SK-N-SH (cell line): ENCODE data around the gene LRRC46. TPM values are rescaled to one million over a fixed set of nuclear protein-coding genes. Genes with fewer than 3 reads are reported as not detected.

ENCODE experiments used
- CTCF ChIA-PET: fragments of 300-600, 350-600 bp; formaldehyde crosslinking; extraction: SDS; loops from one replicate; lab custom pipeline; 2021; lab: Yijun Ruan, JAX
- POLR2A ChIA-PET: fragments of 350-600 bp; sonication (Branson Sonifier 250); formaldehyde crosslinking; extraction: SDS; loops from one replicate; lab custom pipeline; 2020; ENCODE audit warnings: antibody characterized with exemption, inconsistent platforms; lab: Yijun Ruan, JAX
- DNase-seq: peaks from one replicate; pipeline ENCODE4 v3.0.0; 2012
- H2AFZ ChIP-seq: fragments of 200-600 bp; sonication (generic); 2 replicates; pipeline ENCODE4 v1.8.1; 2016; ENCODE audit warnings: antibody characterized with exemption, mild to moderate bottlenecking, low read depth
- H3F3A ChIP-seq: fragments of 200-600 bp; sonication (generic); replicated peaks from 2 replicates; pipeline ENCODE3; 2016; ENCODE audit warnings: antibody characterized with exemption, mild to moderate bottlenecking; ENCODE audit not compliant: insufficient read depth
- H3K27ac ChIP-seq, 2 experiments: fragments of 200-500 bp in 1 of 2; fragments of 200-600 bp in 1 of 2; sonication (Bioruptor generic) in 1 of 2; sonication (generic), shearing (Covaris generic) in 1 of 2; 2 replicates each; pipeline versions ENCODE4 v1.5.1 to v1.6.1; 2014 to 2016; ENCODE audit warnings: low read depth in 2 of 2, inconsistent platforms in 1 of 2, low read length in 1 of 2, mild to moderate bottlenecking in 1 of 2, mixed read lengths in 1 of 2
- H3K27me3 ChIP-seq: fragments of 200-600 bp; sonication (generic), shearing (Covaris generic); 2 replicates; pipeline ENCODE4 v1.6.1; 2016; ENCODE audit warnings: mixed run types; ENCODE audit not compliant: insufficient read depth
- H3K36me3 ChIP-seq, 2 experiments: fragments of 200-500 bp in 1 of 2; fragments of 200-600 bp in 1 of 2; sonication (Bioruptor generic) in 1 of 2; sonication (generic) in 1 of 2; replicated peaks in 1 of 2; 2 replicates each; pipeline versions ENCODE3 to v1.5.1; 2014 to 2016; ENCODE audit warnings: low read length in 1 of 2, mild to moderate bottlenecking in 1 of 2; ENCODE audit not compliant: insufficient read depth in 2 of 2, control insufficient read depth in 1 of 2
- H3K4me1 ChIP-seq, 2 experiments: fragments of 200-500 bp in 1 of 2; fragments of 200-600 bp in 1 of 2; sonication (Bioruptor generic) in 1 of 2; sonication (generic), shearing (Covaris generic) in 1 of 2; 2 replicates each; pipeline versions ENCODE4 v1.5.1 to v1.6.1; 2014 to 2016; ENCODE audit warnings: low read depth in 1 of 2, low read length in 1 of 2, mixed run types in 1 of 2; ENCODE audit not compliant: insufficient read depth in 2 of 2, control insufficient read depth in 1 of 2
- H3K4me2 ChIP-seq: fragments of 200-600 bp; sonication (generic), shearing (Covaris generic); 2 replicates; pipeline ENCODE4 v1.6.1; 2017; ENCODE audit warnings: mixed run types
- H3K4me3 ChIP-seq, 2 experiments: fragments of 200-500 bp in 1 of 2; fragments of 200-600 bp in 1 of 2; sonication (Bioruptor generic) in 1 of 2; sonication (generic), shearing (Covaris generic) in 1 of 2; 2 replicates each; pipeline versions ENCODE4 v1.5.1 to v1.8.1; 2014 to 2016; ENCODE audit warnings: low read depth in 2 of 2, inconsistent platforms in 1 of 2, low read length in 1 of 2, mild to moderate bottlenecking in 1 of 2, mixed read lengths in 1 of 2, moderate library complexity in 1 of 2
- H3K79me2 ChIP-seq: fragments of 200-600 bp; sonication (generic); 2 replicates; pipeline ENCODE4 v1.8.1; 2017; ENCODE audit warnings: mild to moderate bottlenecking; ENCODE audit not compliant: insufficient read depth
- H3K9ac ChIP-seq: fragments of 200-600 bp; sonication (generic); 2 replicates; pipeline ENCODE4 v1.6.1; 2017; ENCODE audit warnings: mixed run types
- H3K9me2 ChIP-seq: fragments of 200-600 bp; sonication (generic); 2 replicates; pipeline ENCODE4 v1.6.1; 2017; ENCODE audit warnings: mixed run types
- H3K9me3 ChIP-seq: fragments of 200-600 bp; sonication (generic); 2 replicates; pipeline ENCODE4 v1.6.1; 2017; ENCODE audit warnings: mixed run types, mild to moderate bottlenecking, moderate library complexity
- H4K20me1 ChIP-seq: fragments of 200-600 bp; sonication (generic); 2 replicates; pipeline ENCODE4 v1.6.1; 2017; ENCODE audit warnings: mild to moderate bottlenecking, mixed run types; ENCODE audit not compliant: insufficient read depth
- CHD2 ChIP-seq: fragments of 150-350 bp; IDR thresholded peaks from 2 replicates; pipeline ENCODE4 v1.6.1; 2018; ENCODE audit warnings: low read length; ENCODE audit not compliant: partially characterized antibody
- FOXJ3 ChIP-seq: sonication (generic); formaldehyde crosslinking; IDR thresholded peaks from 2 replicates; pipeline ENCODE4 v1.5.1; 2020; ENCODE audit warnings: mild to moderate bottlenecking, missing genetic modification reagents
- GABPA ChIP-seq: IDR thresholded peaks from 2 replicates; pipeline ENCODE4 v1.4.0; 2012; ENCODE audit warnings: low read depth, mild to moderate bottlenecking
- GATA2 ChIP-seq: sonication (generic); formaldehyde crosslinking; IDR thresholded peaks from 2 replicates; pipeline ENCODE4 v1.5.0; 2020; ENCODE audit warnings: mild to moderate bottlenecking, missing genetic modification reagents
- JUND ChIP-seq: IDR thresholded peaks from 2 replicates; pipeline ENCODE4 v1.4.0; 2012
- MAX ChIP-seq: IDR thresholded peaks from 2 replicates; pipeline ENCODE4 v1.4.0; 2012; ENCODE audit warnings: low read depth
- NRF1 ChIP-seq: IDR thresholded peaks from 2 replicates; pipeline ENCODE4 v1.6.1; 2012; ENCODE audit warnings: low read depth, mild to moderate bottlenecking, low read length
- RAD21 ChIP-seq: IDR thresholded peaks from 2 replicates; pipeline ENCODE4 v1.6.1; 2012; ENCODE audit warnings: mild to moderate bottlenecking, low read length
- SIN3A ChIP-seq: IDR thresholded peaks from 2 replicates; pipeline ENCODE4 v1.6.1; 2012; ENCODE audit warnings: low read depth, mild to moderate bottlenecking, low read length, moderate library complexity, borderline replicate concordance
- SMC3 ChIP-seq: IDR thresholded peaks from 2 replicates; pipeline ENCODE4 v1.6.1; 2012; ENCODE audit warnings: low read depth, low read length, improper control_type of control experiment
- TEAD4 ChIP-seq: IDR thresholded peaks from 2 replicates; pipeline ENCODE4 v1.4.0; 2012; ENCODE audit warnings: mild to moderate bottlenecking, borderline replicate concordance; ENCODE audit not compliant: insufficient read depth
- USF1 ChIP-seq: IDR thresholded peaks from 2 replicates; pipeline ENCODE4 v1.4.0; 2012; ENCODE audit warnings: low read depth, borderline replicate concordance
- USF2 ChIP-seq: fragments of 150-350 bp; IDR thresholded peaks from 2 replicates; pipeline ENCODE4 v1.6.1; 2017; ENCODE audit warnings: antibody characterized with exemption, low read length, low read depth, borderline replicate concordance
- WGBS: methylation state at CpG from one replicate; pipeline ENCODE4 v1.1.6; 2017; ENCODE audit warnings: low lambda C conversion rate; 5-methylcytosine and 5-hydroxymethylcytosine counted together
- polyA plus RNA-seq, 3 experiments: library from polyadenylated mRNA; depleted of rRNA; stranded (reverse); fragments of >200 nt; gene quantifications; 2 replicates each; pipeline ENCODE4 v1.2.3, GENCODE V29; 2012
- TF ChIP-seq, protein P1 (sequence below): IDR thresholded peaks from 2 replicates; pipeline ENCODE4 v1.4.0; 2012; ENCODE audit warnings: low read depth, borderline replicate concordance
- TF ChIP-seq, protein P2 (sequence below): fragments of 150-350 bp; IDR thresholded peaks from 2 replicates; pipeline ENCODE4 v1.6.1; 2016; ENCODE audit warnings: mild to moderate bottlenecking, low read depth, low read length

Gene LRRC46
- polyA plus RNA-seq, 1 of the 3 experiments (the other 2 are of a cell fraction), result 1.6 TPM

GRCh38 chr17:47883589-47884426 is 52.3 kb downstream of the LRRC46 start (continued):
- TF ChIP-seq, protein P1, sequence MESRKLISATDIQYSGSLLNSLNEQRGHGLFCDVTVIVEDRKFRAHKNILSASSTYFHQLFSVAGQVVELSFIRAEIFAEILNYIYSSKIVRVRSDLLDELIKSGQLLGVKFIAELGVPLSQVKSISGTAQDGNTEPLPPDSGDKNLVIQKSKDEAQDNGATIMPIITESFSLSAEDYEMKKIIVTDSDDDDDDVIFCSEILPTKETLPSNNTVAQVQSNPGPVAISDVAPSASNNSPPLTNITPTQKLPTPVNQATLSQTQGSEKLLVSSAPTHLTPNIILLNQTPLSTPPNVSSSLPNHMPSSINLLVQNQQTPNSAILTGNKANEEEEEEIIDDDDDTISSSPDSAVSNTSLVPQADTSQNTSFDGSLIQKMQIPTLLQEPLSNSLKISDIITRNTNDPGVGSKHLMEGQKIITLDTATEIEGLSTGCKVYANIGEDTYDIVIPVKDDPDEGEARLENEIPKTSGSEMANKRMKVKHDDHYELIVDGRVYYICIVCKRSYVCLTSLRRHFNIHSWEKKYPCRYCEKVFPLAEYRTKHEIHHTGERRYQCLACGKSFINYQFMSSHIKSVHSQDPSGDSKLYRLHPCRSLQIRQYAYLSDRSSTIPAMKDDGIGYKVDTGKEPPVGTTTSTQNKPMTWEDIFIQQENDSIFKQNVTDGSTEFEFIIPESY, result no peak
- TF ChIP-seq MAX, result no peak
- no peak for TF ChIP-seq GABPA
- TF ChIP-seq GATA2 (CRISPR knock-in tag), result no peak
- TF ChIP-seq TEAD4, result no peak
- no peak for TF ChIP-seq FOXJ3 (CRISPR knock-in tag)
- no peak for TF ChIP-seq SMC3
- TF ChIP-seq, all 33 proteins: peak for 0

DNA sequence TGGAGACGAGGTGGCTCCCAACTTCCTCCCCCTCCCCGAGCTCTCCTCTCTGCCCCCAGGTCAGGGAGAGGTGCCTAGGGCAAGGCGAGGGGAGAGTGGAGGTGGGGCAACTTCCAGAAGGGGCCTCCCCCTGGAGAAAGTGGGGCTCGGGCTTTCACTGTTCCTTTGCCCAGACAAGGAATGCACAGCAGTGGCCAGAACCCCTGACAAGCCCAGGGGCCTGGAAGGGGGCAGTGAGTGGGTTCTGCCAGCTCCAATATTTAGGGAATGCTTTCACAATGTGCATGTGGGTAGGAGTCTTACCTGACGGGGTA is 52.9 kb downstream of the LRRC46 start:
- ChIA-PET POLR2A (interaction anchor here (1.1 kb wide), 1 partner anchor 37 kb away, joined by 4 read pairs; no protein-coding TSS in a partner anchor), CTCF (interaction anchor here (0.8 to 19.9 kb wide), 8 partner anchors 9 to 107 kb away, joined by 3 to 1447 read pairs (median 6); partner anchors contain the start of genes LRRC46, MRPL10, OSBPL7 and SCRN2)
- Histone ChIP-seq H3K9ac (no peak overlapping the region), H3K36me3 (no peaks in the 10 kb centered on the region), H3K27ac (no peak overlapping the region), H3K4me3 (no peak overlapping the region), H3K4me2 (no peak overlapping the region), H3K9me3 (no peaks in the 10 kb centered on the region), H3F3A (no peaks in the 10 kb centered on the region), H3K4me1 (no peaks in the 10 kb centered on the region), H3K27me3 (peaks cover 9% of the 10 kb centered on the region; the same call in 1 of the 2 replicates), H3K79me2 (no peaks in the 10 kb centered on the region), H3K9me2 (no peaks in the 10 kb centered on the region), H4K20me1 (no peaks in the 10 kb centered on the region), H2AFZ (no peak overlapping the region)
- 57% methylated on average over 5 of the region's 5 CpGs for WGBS
- TF ChIP-seq CHD2, result no peak
- TF ChIP-seq RAD21, result no peak
- TF ChIP-seq, protein P2, sequence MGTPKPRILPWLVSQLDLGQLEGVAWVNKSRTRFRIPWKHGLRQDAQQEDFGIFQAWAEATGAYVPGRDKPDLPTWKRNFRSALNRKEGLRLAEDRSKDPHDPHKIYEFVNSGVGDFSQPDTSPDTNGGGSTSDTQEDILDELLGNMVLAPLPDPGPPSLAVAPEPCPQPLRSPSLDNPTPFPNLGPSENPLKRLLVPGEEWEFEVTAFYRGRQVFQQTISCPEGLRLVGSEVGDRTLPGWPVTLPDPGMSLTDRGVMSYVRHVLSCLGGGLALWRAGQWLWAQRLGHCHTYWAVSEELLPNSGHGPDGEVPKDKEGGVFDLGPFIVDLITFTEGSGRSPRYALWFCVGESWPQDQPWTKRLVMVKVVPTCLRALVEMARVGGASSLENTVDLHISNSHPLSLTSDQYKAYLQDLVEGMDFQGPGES, result no peak
- no peak for TF ChIP-seq USF1
- TF ChIP-seq NRF1, result no peak
- no peak for TF ChIP-seq USF2
- TF ChIP-seq JUND, result no peak
- TF ChIP-seq SIN3A, result no peak
- DNase-seq, result no peak
